ENCODE measurements around the gene ASB18.

ASB18 gene

GRCh38 chr2:236196366-236196765, 67.8 kb downstream of the ASB18 start:
- ChIA-PET CTCF (interaction anchor here (0.9 to 1.7 kb wide), 3 partner anchors 13 to 21 kb away, joined by 3 to 10 read pairs (median 3); no protein-coding TSS in a partner anchor), POLR2A (no interaction called here)
- Histone ChIP-seq H3K36me3 (ENCODE audit: control insufficient read depth in 2 of 2, insufficient read depth in 1 of 2, low read length in 2 of 2) (no peaks in the 10 kb centered on the region), H3K4me1 (ENCODE audit: control insufficient read depth, insufficient read depth, low read length) (no peaks in the 10 kb centered on the region), H3K4me3 (ENCODE audit: low read depth, low read length) (no peak overlapping the region), H3K9me3 (ENCODE audit: control insufficient read depth, insufficient read depth, low read depth, low read length) (no peaks in the 10 kb centered on the region), H3K27ac (ENCODE audit: extremely low read depth, low read depth, low read length) (no peak overlapping the region)
- TF ChIP-seq ZBTB10 (tag by site-specific recombination; IDR thresholded peaks at IDR 0.05) = no peak
- no peak for TF ChIP-seq KLF8 (tag by site-specific recombination; IDR thresholded peaks at IDR 0.05)
- TF ChIP-seq HOXC10 (CRISPR knock-in tag; IDR thresholded peaks at IDR 0.05) = no peak
- no peak for TF ChIP-seq PRDM10 (tag by site-specific recombination; IDR thresholded peaks at IDR 0.05)
- no peak for TF ChIP-seq ZNF302 (tag by site-specific recombination; IDR thresholded peaks at IDR 0.05; ENCODE audit: low read depth)
- TF ChIP-seq KLF16 (tag by site-specific recombination; IDR thresholded peaks at IDR 0.05) = no peak
- TF ChIP-seq ZNF184 (tag by site-specific recombination; IDR thresholded peaks at IDR 0.05) = no peak
- no peak for TF ChIP-seq ZBTB7A (tag by site-specific recombination; IDR thresholded peaks at IDR 0.05; ENCODE audit: low read depth)
- TF ChIP-seq ZNF133 (tag by site-specific recombination; IDR thresholded peaks at IDR 0.05) = no peak
- TF ChIP-seq AEBP2 (tag by site-specific recombination; IDR thresholded peaks at IDR 0.05; ENCODE audit: borderline replicate concordance) = no peak

- H3K4me3 ChIP-seq (ENCODE audit: low read depth, low read length) = no peak overlapping the region
- H3K9me3 ChIP-seq (ENCODE audit: control insufficient read depth, insufficient read depth, low read depth, low read length) = no peaks in the 10 kb centered on the region
- no peak overlapping the region for H3K27ac ChIP-seq (ENCODE audit: extremely low read depth, low read depth, low read length)
- TF ChIP-seq ZNF121 (tag by site-specific recombination; IDR thresholded peaks at IDR 0.05) = no peak
- TF ChIP-seq ZNF473 (tag by site-specific recombination; IDR thresholded peaks at IDR 0.05) = no peak
- TF ChIP-seq SCRT1 (tag by site-specific recombination; IDR thresholded peaks at IDR 0.05; ENCODE audit: borderline replicate concordance) = no peak
- no peak for TF ChIP-seq GLIS2 (tag by site-specific recombination; IDR thresholded peaks at IDR 0.05)
- no peak for TF ChIP-seq ZNF211 (tag by site-specific recombination; IDR thresholded peaks at IDR 0.05; ENCODE audit: low read depth)
- no peak for TF ChIP-seq ZNF423 (tag by site-specific recombination; IDR thresholded peaks at IDR 0.05)
- ChIA-PET POLR2A (no interaction called here), CTCF (interaction anchor here (0.6 to 1.7 kb wide), 5 partner anchors 14 to 878 kb away, joined by 3 to 10 read pairs (median 3); no protein-coding TSS in a partner anchor)
- H3K4me1 ChIP-seq (ENCODE audit: control insufficient read depth, insufficient read depth, low read length) = no peaks in the 10 kb centered on the region
- H3K36me3 ChIP-seq (ENCODE audit: control insufficient read depth in 2 of 2, insufficient read depth in 1 of 2, low read length in 2 of 2) = no peaks in the 10 kb centered on the region
These were observed 68.5 kb downstream of the ASB18 start for GRCh38 chr2:236195726-236196125.
